Measurements from ENCODE around the gene HEMGN. TPM values are rescaled to one million over a fixed set of nuclear protein-coding genes. Genes with fewer than 3 reads are reported as not detected.
"Not testable (repeated sequence)": the region's sequence is repeated elsewhere in the genome, so short reads cannot be mapped to it uniquely, and the experiment has no call there.

HEMGN gene, protein sequence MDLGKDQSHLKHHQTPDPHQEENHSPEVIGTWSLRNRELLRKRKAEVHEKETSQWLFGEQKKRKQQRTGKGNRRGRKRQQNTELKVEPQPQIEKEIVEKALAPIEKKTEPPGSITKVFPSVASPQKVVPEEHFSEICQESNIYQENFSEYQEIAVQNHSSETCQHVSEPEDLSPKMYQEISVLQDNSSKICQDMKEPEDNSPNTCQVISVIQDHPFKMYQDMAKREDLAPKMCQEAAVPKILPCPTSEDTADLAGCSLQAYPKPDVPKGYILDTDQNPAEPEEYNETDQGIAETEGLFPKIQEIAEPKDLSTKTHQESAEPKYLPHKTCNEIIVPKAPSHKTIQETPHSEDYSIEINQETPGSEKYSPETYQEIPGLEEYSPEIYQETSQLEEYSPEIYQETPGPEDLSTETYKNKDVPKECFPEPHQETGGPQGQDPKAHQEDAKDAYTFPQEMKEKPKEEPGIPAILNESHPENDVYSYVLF
- total RNA-seq (2014; rRNA removed; shearing (Covaris generic)): not detected in 2 replicates

DNA sequence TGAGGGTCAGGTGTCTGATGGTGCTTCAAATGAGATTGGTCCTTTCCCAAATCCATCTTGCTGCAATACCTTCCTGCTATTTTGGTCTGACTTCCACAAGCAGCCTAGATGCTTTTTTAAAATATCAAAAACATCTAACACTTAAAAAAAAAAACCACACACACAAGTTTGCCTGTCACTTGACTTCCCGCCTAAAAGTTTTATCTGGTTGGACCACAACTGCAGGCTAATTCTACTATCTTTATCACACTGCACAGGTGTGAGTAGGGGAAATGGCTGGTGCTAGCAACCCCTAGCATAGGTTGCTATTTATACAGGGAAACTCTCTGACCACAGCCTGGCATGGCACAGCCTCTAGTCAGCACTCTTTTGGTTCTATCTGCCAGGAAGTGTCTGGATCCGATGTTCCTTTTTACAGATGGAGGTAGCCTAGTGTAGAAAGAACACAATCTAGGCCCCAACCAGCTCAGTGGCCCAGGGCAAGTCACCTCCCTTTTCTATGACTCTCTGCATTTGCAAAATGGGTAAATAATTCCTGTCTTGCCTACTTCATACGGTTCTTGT lies at the start of gene HEMGN:
TSS of gene HEMGN (minus strand) at position 92 of the 564 bp plus-strand sequence. CDS start at position 56, 36 bp downstream.
- in situ Hi-C loops (cut with HindIII; ENCODE audit: low sequenced_read_pairs): no loop called here
- DNase-seq (ENCODE audit: low spot score): no peak

DNA sequence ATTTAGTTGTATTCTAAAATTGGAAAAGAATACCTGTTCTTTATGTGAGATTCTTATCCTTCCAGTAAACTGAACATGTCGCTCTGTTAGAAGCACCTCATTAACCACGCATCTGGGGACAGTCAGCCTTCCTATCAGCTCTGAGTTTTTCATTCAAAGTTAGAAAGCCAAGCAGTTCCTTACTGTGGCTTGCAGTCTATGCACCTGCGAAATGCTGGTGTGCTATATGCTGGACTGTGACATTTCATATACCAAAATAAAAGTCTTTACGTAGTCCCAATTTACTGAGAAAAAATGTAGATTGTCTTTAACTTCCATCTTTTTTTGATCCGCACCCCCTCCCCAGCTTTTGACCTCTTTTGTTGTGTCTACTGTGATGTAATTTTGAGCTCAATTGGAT lies 49.5 kb upstream of the HEMGN start:
- in situ Hi-C loops (cut with HindIII; ENCODE audit: low sequenced_read_pairs): no loop called here
- DNase-seq (ENCODE audit: low spot score): no peak

DNA sequence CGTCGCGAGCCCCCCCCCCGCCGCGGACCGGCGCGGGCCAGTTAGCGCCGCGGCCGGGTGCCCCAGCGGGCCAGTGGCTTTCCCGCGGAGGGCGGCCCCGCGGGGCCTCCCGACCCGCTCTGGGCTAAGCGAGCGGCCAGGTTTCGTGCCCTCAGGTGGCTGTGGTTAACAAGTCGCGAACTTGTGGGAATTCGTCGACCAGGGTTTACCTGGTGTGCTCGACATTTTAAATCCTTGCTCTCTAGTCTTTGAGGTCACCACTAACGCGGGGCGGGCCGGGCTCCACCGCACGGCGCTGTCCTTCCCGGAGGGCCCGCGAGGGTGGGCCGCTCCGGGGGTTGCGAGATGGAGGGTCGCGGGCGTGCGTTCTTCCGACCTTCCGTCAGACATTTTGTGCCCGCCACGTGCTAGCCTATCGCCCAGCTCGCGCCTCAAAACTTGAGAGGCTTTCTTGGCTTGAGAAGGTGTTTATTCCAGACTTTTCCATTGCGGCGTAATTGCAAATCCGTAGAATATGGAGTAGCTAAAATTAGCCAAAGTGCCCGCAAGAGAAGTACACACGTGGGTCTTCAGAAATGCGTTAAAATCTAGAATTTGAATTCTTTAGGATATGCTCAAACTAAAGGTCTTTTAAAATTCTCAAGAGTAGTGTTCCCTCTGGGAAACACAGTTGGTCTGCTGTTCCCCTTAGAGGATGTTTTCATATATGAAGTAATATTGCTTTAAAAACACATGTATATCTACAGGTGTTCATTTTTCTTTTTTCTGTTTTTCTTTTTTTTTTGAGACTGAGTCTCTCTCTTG lies 47.3 kb upstream of the HEMGN start:
- DNase-seq (ENCODE audit: low spot score): peak; percentile 28
- in situ Hi-C loops (cut with HindIII; ENCODE audit: low sequenced_read_pairs): no loop called here

DNA sequence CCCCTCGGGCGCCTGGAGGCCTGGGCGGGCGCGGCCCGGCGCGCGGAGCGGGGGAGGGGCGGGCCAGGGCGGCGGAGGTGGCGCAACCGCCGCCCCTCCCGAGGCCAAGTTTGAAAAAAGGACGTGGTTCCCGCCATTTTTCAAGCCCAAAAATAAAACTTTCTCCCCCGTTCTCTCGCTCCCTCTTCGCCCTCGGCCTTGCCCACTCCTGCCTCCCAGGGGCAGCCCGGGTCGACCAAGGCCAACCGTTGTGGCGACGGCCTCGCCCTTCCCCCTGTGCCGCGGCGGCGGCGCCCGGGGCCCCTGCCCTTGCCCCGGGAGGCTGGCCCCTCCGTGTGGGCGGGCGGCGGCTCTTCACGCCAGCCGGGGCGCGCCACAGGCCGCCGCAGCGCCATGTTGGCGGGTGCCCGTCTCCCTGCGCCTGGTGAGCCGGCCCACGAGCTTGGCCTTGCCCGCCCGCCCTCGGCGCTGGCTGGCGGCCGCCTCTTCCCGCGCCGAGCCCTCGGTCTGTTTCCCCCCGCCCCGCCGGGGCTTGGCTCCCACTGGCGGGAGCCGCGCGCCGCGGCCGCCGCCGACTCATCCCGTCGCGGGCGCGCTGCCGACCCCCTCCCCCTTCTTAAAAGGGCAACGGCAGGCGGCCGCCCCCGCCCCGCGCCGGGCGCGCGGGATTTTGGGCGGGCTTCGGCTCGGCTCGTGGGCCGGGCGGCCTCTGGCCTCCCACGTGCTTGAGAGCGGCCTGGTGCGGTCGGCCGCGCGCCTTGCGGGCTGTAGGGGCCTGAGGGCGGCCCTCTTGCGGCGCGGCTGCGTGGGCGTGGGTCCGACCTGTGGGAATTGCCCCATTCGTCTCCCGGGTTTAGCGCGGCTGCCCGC lies 46.5 kb upstream of the HEMGN start:
- peak; percentile 62 for DNase-seq (ENCODE audit: low spot score)
- in situ Hi-C loops (cut with HindIII; ENCODE audit: low sequenced_read_pairs): no loop called here

DNA sequence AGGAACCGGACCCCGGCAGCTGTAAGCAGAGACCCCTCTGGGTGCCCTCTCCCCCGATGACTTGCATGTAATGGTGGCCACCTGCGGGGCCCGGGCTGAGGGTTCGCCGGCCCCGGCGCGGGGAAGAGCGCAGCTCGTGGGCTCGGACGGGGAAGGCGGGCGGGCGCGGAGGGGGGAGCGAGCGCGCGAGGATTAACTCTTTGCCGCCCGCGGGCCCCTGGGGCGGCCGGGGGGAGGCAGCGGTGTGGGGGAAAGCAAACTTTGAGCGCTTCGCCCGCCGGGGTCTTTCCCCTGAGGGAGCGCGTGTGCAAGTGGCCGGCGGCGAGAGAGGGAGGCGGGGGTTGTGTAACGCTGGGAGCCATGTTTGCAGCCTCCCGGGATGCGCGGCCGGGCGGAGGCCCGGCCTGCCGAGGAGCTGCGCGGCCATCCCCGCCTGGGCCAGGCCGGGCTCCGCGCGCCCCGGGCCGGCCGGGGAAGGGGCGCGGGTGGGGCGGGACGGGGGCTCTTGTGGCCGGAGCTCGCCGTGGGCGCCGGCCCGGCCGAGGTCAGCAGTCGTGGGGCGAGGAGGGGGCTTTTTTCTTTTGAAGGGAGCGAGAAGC lies 45.7 kb upstream of the HEMGN start:
- peak; percentile 48 for DNase-seq (ENCODE audit: low spot score)
- in situ Hi-C loops (cut with HindIII; ENCODE audit: low sequenced_read_pairs): no loop called here

DNA sequence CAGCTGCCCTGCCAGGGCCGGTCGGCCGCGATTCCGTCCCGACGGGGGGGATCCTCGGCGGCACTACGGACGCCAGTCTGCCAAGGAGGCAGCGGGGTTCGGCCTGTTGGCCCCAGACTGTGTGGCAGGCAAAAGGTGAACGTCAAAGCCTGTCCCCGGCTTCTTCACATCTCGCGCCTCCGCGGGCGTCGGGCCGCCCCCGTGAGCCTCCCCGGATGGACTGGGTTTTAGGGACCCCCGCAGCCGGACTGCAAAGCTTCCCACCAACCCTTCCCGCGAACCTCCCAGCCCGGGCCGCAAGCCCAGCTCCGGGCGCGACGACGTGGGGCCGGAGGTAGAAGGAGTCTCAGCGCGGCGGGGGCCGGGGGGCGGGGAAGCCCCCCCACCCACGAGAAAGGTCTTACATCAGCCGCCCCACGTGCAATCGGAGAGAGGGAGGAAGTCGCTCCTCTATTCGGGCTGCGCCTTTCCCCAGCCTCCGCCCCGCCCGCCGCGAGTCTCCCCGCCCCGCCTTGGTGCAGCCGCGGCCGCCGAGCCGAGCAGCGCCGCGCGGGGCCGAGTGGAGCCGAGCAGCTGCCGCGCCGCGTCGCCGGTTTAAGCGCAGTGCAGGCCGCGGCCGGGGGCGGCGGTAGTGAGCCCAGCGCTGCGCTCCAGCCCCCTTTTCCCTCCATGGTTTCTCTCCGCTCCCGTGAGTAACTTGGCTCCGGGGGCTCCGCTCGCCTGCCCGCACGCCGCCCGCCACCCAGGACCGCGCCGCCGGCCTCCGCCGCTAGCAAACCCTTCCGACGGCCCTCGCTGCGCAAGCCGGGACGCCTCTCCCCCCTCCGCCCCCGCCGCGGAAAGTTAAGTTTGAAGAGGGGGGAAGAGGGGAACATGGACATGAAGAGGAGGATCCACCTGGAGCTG lies 45.0 kb upstream of the HEMGN start, which contains the start of gene ANP32B:
TSS of gene ANP32B (plus strand) at position 659 of the 906 bp plus-strand sequence. CDS start at position 874, 215 bp downstream.
- in situ Hi-C loops (cut with HindIII; ENCODE audit: low sequenced_read_pairs): no loop called here
- peak; percentile 84 for DNase-seq (ENCODE audit: low spot score)

DNA sequence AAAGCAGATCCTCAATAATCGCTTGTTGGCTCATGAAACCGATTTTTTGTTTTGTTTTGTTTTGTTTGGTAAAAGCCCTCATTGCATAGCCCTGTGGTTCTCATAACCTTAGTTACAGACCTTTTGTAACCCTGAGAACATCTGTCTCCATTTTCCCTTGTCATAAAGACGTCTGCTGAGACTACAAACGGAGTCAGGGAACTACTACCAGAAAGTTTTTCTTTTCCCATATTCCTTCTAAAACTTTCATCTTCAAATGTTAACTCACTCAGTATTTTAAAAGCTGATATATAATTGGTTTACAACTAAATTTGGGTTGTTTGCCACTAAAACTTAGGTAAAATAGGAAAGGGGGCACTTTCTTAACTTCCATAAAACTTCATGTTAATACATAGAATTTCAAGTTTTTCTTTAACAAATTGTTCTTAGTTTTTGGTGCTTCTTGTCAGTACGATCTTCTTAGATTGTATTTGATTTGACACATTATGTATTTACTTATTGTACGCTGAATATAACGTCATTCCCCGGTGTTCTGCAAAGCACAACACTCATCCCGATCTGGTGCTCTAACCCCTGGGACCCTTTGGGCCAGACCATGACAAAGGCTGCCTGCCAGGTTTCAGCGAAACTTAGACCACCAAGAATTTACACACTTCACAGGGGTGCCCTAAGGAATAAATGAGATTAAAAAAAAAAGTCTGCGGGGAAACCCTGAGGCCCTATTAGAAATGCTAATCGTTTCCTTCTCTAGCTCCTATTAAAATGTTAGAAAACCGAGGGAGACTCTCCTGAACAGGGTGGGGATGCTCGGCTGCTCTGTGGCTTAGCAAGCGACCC lies 44.1 kb upstream of the HEMGN start:
- in situ Hi-C loops (cut with HindIII; ENCODE audit: low sequenced_read_pairs): no loop called here
- DNase-seq (ENCODE audit: low spot score): no peak

DNA sequence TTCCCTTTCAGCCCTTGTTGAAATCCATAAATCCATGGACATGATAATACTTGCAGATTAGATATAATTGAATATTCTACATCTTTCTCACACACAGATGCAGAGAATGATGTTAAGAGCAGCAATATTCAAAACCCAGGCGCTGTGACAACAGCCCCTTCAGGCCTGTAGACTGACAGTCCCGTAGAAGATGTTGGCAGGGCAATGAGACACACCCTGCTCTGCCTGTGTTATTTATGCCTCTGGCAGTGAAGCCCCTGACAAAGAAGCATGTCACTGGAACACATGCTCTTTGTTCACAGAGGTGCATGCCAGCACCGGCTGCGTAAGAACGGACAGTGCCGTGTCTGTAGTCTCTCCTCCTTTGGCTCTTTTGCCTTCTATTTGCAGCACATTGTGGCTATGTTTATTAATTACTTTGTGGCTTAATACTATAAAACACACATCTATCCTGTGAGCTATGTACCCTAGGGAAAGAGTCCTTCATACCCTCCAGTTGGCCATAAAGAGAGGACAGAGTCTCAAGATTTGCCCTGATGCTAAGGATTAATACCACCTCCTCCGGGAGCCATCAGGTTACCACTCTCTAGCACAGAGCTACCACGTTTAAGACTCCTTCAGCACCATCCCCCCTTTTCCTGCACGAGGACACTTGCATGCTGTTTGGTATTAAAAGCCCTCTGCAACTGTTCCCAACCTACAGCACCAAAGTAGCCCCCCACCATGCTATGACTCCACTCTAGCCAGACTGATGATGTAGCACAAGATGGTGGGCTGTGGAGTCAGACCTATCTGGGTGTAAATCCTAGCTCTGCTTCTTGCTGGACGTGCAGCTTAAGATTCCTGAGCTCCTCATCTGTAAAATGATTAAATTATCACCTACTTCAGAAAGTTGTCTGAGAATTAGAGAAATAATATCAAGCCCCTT lies 43.2 kb upstream of the HEMGN start:
- DNase-seq (ENCODE audit: low spot score): no peak

DNA sequence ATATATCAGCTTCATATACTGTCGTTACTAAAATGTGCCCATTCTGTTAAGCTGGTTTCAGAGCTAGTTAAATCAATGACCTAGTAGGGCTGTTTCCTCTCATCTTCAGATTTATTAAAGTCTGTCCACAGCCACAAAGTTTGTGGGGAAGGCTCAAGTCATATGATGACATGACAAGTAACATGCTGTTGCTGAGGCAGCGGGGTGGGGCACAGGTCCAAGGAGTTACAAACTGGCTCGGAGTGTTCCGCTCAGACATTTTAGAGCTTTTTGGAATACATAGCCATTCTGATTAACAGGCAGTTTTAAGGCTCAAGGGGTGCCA lies 42.5 kb upstream of the HEMGN start:
- in situ Hi-C loops (cut with HindIII; ENCODE audit: low sequenced_read_pairs): no loop called here
- DNase-seq (ENCODE audit: low spot score): no peak

More for the DNA sequence above, 43.2 kb upstream of the HEMGN start:
- in situ Hi-C loops (cut with HindIII; ENCODE audit: low sequenced_read_pairs): no loop called here

DNA sequence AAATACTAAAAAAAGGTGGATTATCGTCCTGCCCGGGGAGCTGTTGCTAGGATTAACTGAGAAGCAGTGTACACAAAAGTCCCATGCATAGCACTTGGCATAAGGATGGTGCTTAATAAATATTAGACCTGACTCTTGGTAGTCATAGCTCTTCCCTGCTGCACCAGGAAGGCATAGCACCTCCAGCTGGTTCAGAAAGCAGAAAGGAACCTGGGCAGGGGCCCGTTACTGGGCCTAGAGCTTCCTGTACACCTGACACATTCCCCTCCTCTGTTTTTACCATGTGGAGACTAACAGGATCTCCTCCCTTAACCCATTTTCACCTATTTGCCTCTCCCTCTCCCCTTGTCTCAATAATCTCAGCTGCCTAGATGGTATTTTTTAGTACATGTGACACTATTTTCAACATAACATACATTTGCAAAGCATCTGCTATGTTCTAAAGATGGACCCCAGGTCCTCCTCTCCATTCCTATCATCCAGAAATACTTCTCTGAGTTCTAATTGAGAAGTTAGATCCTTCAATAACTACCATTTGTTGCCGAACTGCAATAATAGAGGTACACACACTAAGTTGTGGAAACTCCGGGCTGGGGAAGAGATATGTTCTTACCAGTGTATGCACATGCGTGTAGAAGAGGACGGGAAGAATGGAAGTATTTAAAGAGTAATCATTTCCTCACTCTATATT lies 42.0 kb upstream of the HEMGN start:
- DNase-seq (ENCODE audit: low spot score): no peak
- in situ Hi-C loops (cut with HindIII; ENCODE audit: low sequenced_read_pairs): no loop called here

DNA sequence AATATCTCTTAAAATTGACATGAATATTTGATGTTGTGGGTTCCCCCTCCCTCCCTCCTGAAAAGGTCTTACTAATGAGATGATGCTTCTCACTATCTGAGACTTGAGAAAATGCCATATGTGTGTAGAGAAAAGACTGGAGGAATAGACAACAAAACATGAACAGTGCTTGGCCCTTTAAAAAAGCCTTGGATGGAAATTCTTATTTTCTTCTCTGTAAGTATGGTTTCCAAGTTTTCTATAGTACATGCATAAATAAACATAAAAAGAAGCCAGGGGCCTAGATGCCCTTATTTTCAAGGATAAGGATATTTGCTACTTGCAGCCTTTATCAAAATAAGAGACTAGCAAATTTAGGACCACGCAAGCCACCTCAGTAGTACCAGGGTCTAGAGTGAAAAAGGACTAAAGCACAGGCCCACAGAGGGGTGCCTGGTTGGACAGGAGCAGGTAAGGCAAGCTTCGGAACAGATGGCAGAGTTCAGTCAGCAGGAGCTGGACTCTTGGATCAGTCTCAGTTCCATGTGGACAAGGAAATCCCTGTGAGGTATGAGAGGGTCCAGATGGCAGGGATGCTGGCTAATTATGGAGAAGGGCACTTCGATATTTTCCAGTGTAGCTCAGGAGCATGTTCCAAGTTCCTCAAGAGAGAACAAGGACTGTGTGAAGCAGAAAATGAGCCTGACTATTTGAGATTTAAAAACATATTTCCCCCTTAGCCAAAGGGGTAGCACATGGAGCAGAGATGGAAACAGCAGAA lies 40.6 kb upstream of the HEMGN start:
- peak; percentile 99 for DNase-seq (ENCODE audit: low spot score)

DNA sequence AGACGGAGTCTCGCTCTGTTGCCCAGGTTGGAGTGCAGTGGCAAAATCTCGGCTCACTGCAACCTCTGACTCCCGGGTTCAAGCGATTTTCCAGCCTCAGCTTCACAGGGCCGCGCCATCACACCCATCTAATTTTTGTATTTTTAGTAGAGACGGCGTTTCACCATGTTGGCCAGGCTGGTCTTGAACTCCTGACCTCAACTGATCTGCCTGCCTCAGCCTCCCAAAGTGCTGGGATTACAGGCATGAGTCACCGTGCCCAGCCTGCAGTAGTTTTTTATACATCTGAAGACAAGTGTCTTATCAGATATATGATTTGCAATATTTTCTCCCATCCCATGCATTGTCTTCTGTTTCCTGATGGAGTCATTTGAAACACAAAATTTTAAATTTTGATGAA lies 38.7 kb upstream of the HEMGN start:
- in situ Hi-C loops (cut with HindIII; ENCODE audit: low sequenced_read_pairs); DNase-seq (ENCODE audit: low spot score): not testable (repeated sequence)

More for the DNA sequence above, 40.6 kb upstream of the HEMGN start:
- in situ Hi-C loops (cut with HindIII; ENCODE audit: low sequenced_read_pairs): no loop called here

DNA sequence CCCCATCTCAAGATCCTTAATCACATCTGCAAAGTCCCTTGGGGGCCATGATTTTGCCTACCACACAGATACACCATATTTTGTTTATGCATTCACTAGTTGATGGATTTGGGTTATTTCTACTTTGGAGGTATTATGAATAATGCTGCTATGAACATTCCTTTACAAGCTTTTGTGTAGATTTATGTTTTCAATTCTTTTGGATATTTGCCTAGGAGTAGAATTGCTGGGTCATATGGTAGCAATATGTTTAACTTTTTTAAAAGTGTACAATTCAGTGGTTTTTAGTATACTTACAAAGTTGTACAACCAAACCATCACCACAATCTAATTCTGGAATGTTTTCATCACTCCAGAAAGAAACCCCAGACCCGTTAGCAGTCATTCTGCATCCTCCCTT lies 37.4 kb upstream of the HEMGN start:
- in situ Hi-C loops (cut with HindIII; ENCODE audit: low sequenced_read_pairs): no loop called here
- DNase-seq (ENCODE audit: low spot score): no peak

DNA sequence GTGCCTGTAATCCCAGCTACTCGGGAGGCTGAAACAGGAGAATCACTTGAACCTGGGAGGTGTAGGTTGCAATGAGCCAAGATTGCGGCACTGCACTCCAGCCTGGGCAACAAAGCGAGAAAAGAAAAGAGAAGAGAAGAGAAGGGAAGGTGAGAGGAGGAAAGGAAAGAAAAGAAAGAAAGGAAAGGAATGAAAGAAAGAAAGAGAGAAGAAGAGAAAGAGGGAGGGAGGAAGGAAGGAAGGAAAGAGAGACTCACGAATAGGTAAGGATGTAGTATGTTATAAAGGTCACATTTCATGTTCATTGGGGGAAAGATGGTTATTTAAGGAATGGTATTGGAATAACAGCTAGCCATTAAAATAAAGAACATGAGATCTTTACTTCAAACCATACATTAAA lies 34.8 kb upstream of the HEMGN start:
- DNase-seq (ENCODE audit: low spot score): no peak
- in situ Hi-C loops (cut with HindIII; ENCODE audit: low sequenced_read_pairs): no loop called here

DNA sequence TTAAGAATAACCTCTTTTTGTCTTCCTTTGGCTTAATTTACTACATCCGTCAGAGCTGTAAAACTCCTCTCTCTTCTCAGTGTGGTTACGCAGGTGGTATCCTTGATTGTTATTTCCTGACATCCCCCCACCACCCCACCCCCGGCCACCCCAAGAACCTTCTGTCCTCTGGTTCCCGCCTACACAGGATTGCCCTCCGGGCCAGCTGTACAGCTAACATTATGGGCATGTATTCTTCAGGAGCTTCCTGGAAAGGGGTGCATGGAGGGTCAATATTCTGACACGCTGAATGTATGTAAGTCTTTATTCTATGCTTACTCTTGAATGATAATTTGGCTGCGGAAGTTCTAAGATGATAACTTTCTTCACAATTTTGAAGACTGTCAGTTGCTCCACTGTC lies 32.2 kb upstream of the HEMGN start:
- no peak for DNase-seq (ENCODE audit: low spot score)
- in situ Hi-C loops (cut with HindIII; ENCODE audit: low sequenced_read_pairs): no loop called here

Data from G401 (cell line).